GM13977 (cell line): ENCODE measurements around the gene DPYSL4.

Experiments
- DNase-seq: peaks from one replicate; pipeline ENCODE4 v3.0.0; 2012; ENCODE audit warnings: low spot score
- CTCF ChIP-seq: IDR thresholded peaks from 2 replicates; pipeline ENCODE4 v1.5.1; 2012; ENCODE audit warnings: mild to moderate bottlenecking, control low read depth; ENCODE audit not compliant: insufficient read depth; ENCODE audit errors: extremely low read depth, missing control alignments
- in situ Hi-C: fragments of 300-500 bp; cut with MboI; formaldehyde crosslinking; loops from one replicate; pipeline ENCODE4 v1.12.0; 2022; ENCODE audit warnings: low sequenced_read_pairs, low pct_unique_long_range_greater_than_20kb, mixed read lengths, inconsistent platforms; ENCODE audit not compliant: unreplicated experiment

The DPYSL4 gene

GRCh38 chr10:132196178-132197113 is 9.7 kb downstream of the DPYSL4 start:
- no peak for DNase-seq
- in situ Hi-C loops = no loop called here
- TF ChIP-seq CTCF = no peak

GRCh38 chr10:132197271-132198067 is 10.7 kb downstream of the DPYSL4 start:
- TF ChIP-seq CTCF = no peak
- DNase-seq = no peak
- in situ Hi-C loops = no loop called here

- TF ChIP-seq CTCF = no peak
- DNase-seq = no peak
- in situ Hi-C loops = no loop called here
Observed at GRCh38 chr10:132198068-132198370, 11.3 kb downstream of the DPYSL4 start.

GRCh38 chr10:132198381-132199181 is 11.8 kb downstream of the DPYSL4 start:
- no peak for TF ChIP-seq CTCF
- no peak for DNase-seq
- in situ Hi-C loops = no loop called here

GRCh38 chr10:132199268-132199853 is 12.6 kb downstream of the DPYSL4 start:
- in situ Hi-C loops = no loop called here
- no peak for DNase-seq
- no peak for TF ChIP-seq CTCF

- in situ Hi-C loops = loop anchor here (25.0 kb wide), 1 partner anchor 437 kb away; no protein-coding TSS in a partner anchor
- no peak for DNase-seq
- TF ChIP-seq CTCF = no peak
Observed at GRCh38 chr10:132199854-132200311, 13.1 kb downstream of the DPYSL4 start.
